ENCODE results near the gene ACTR1A.
A peak's percentile ranks its signal among the peaks of the same experiment; 100 is the strongest.
"Not testable (repeated sequence)": the region's sequence is repeated elsewhere in the genome, so short reads cannot be mapped to it uniquely, and the experiment has no call there.

The ACTR1A gene

DNA sequence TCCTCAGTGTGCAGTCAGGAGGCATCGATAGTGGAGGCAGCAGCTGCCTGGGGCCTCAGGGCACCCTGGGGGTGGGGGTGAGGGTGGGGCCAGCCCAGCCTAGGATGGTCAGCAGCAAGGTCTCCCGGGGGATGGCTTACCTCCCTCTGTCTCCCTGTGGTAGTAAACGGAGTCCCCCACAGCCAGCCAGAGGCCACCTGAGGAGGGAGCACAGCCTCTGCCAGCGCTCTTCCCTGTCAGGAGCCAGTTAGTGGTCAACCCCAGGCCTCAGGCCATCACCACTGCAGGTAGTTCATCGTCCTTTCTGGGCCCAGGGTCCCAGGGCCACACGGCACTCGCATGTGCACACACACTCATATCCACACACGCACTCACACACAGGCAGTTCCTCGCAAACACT, 22.1 kb downstream of the ACTR1A start:
- no peak for DNase-seq

DNA sequence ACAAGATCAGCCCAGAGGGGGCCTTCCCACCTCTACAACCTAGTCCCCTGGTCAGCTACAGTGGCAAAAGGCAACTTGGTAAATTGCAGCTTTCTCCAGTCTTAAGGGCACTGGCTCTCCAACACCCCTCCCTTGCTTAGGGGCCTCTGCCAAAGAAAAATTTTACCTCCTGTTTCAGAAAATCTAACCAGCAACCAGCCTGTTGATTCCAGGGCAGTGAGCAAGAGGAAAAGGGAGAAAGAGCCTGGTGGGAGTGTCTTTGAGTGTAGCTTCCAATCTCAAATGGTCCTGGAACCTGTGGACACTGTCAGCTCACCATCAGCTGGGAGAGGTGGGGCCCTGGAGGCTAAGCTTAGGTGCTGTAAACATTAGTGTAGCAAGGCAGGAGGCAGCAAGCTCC, 22.9 kb downstream of the ACTR1A start:
- no peak for DNase-seq

DNA sequence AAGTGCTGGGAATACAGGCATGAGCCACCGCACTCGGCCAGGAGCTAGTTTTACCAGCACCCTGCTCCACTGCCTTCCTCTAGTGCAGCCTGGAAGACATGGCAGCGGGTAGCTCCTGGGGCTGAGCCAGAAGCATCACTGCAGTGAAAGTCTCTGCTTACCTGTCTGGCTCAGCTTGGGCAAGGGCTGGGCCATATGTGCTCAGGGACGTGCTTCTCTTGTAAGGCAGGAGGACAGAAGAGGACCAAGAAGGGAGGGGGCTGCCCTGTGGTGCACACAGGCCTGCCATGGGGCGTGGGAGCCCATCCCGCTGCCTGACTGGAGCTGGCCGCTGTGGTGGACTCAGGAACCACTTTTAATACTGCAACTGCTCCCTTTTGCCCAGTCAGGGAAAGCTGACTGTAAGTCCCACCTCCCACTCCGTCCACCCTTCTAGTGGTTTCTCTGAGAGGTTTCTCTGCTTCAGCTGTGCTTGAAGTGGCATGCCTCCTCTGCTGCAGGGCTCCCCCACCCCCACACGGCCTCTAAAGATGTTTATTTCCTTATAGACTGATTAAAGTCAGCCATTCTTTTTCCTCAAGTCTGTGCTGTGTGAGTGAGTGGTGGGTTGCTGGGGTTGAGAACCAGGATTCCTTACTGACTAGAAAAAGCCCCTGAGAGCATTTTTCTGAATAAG, 25.9 kb downstream of the ACTR1A start:
- no peak for DNase-seq

DNA sequence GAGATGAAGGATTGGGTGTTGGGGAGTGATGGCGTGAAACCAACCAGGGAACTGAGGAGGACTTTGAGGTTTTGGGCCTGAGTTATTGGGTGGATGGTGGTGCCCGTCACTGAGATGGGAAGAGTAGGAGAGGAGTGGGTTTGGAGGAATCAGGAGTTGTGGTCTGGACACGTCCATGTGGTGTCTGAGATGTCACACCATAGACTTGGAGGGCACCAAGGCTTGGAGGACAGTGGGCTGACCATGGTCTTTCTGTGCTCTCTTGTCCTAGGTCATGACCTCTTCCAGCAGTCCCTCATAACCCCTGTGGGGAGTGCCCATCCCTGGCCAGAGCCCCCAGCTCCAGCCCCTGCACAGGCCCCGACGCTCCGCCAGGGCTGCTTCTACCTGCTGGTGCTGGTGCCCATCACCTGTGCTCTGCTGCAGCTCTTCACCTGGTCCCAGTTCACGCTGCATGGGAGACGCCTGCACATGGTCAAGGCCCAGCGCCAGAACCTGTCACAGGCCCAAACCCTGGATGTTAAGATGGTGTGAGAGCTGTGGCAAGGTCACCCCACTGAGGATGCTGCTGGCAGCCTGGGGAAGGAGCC, 27.0 kb downstream of the ACTR1A start:
- no peak for DNase-seq

DNA sequence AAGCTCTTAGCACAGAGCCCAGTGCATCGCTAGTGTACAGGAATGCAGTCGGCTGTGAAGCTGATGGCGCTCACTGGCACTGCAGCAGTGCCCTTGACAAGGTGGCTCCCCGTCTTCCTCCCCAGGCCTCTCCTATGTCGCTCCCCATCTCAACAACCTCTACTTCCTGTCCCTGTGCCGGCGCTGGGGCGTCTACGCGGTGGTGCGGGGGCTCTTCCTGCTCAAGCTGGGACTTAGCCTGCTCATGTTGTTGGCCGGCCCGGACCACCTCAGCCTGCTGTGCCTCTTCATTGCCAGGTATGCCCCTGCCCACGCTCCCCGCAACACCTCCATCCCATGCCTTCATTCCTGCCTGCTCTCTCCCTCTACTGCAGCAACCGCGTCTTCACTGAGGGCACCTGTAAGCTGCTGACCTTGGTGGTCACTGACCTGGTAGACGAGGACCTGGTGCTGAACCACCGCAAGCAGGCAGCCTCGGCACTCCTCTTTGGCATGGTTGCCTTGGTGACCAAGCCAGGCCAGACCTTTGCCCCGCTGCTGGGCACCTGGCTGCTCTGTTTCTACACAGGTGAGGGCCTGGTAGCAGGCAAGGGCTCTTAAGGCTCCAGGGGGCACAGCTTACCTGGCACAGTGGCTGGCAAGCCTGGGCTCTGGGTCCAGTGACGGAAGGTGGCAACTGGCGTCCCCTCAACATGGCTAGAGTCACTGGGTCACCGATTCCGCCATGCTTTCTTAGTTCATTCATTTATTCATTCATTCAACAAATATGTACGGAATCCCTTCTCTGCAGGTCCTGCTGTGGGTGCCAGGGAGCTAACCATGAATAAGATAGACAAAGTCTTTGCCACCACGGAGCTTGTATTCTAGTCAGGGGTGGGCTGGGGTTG, 28.8 kb downstream of the ACTR1A start:
- no peak for DNase-seq

DNA sequence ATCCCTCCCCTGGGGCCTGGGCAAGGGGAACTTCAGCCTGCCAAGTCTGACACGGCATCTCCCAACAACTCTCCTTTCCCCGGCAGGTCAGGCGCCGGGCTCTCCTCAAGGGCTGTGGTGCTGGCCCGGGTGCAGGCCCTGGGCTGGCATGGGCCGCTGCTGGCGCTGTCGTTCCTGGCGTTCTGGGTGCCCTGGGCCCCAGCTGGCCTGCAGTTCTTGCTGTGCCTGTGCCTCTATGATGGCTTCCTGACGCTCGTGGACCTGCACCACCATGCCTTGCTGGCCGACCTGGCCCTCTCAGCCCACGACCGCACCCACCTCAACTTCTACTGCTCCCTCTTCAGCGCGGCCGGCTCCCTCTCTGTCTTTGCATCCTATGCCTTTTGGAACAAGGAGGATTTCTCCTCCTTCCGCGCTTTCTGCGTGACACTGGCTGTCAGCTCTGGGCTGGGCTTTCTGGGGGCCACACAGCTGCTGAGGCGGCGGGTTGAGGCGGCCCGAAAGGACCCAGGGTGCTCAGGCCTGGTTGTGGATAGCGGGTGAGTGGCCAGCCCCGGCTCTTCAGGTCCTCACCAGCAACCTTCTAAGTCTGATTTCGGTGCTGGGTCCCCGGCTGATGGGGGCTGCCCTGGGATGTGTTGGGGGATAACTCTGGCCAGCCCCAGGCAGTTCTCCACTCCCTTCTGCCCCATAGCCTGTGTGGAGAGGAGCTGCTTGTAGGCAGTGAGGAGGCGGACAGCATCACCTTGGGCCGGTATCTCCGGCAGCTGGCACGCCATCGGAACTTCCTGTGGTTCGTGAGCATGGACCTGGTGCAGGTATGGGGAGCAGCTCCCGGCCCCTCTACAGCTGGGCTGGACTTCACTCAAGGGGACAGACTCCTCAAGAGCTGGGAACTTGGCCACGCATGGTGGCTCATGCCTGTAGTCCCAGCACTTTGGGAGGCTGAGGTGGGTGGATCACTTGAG, 31.6 kb downstream of the ACTR1A start:
- no peak for DNase-seq

DNA sequence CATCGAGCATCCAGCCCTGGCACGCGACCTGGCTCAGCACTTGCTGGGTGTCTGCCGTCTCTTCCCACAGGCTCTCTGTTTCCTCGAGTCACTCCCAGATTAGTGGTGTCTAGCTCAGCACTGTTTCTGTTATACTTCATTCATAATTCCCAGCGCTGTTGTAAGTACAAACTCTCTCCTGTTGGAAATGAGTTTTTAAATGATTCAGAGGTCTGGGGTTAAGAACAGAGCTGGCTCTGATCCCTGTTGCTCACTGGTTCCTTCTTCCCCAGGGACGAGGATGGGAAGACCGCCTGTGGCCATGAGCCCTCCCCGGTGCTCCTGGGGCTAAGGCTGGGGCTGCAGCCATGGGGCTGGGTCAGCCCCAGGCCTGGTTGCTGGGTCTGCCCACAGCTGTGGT, 33.8 kb downstream of the ACTR1A start:
- no peak for DNase-seq

DNA sequence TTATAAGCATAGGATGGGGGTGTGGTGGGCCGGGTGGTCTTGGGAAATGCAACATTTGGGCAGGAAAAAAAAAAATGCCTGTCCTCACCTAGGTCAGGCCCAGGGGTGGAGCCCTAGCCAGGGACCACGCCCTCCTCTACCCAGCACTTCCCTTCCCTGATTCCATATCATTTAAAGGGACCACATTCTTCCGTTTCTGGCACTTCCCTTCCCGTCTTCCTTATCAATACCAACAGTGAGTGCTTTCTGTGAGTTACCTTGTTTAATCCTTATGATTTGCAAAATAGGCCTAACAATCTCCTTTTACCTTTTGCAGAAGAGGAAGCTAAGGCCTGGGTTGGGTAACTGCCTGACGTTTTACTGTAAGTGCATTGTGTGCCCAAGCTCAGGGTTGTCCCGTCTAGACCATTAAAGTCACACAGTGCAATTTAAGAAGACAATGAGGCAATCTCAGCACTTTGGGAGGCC, 34.5 kb downstream of the ACTR1A start:
- DNase-seq, result no peak

DNA sequence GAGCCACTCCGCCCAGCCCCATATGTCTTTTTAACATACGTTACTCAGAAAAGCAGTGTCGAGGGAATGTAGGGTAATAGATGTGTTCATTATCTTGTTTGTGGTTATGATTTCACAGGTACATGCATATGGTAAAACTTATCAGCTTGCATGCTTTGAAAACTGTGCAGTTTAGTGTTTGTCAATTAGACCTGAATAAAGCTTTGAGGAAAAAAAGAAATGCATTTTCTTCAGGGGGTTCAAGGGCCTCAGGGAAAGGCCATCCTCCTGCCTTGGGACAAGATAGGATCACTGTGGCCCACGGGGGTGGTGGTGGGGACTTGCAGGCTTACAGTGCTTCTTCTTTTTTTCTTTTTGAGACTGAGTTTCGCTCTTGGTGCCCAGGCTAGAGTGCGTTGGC, 35.2 kb downstream of the ACTR1A start:
- DNase-seq, result no peak

DNA sequence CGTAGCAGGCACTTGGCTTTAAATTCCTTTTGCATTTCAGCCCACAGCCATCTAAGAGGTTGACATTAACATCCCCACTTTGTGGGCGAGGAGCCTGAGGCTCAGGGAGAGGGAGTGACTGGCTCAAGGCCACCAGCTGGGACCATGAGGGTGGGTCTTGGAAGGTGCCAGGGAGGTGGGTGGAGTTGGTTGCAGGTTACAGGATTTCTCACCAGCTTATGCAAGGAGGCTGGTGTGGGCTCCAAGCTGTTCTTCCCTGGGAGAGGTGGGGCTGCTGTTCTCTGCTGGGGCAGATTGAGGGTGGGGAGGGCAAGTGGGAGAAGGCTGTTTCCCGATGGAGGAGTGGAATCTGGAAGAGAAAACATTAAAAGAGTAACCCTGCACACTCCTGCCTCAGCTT, 37.0 kb downstream of the ACTR1A start:
- no peak for DNase-seq

DNA sequence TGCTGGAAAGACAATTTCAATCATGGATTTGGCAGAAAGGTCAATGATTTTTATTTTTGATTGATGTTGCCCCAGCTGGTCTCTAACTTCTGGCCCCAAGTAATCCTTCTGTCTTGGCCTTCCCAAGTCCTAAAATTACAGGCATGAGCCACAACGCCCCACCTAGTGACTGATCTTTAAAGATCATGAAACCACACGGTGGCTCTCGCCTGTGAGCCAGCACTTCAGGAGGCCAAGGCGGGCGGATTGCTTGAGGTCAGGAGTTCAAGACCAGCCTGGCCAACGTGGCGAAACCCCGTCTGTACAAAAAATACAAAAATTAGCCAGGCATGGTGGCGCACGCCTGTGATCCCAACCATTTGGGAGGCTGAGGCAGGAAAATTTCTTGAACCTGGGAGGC, 38.5 kb downstream of the ACTR1A start:
- no peak for DNase-seq

DNA sequence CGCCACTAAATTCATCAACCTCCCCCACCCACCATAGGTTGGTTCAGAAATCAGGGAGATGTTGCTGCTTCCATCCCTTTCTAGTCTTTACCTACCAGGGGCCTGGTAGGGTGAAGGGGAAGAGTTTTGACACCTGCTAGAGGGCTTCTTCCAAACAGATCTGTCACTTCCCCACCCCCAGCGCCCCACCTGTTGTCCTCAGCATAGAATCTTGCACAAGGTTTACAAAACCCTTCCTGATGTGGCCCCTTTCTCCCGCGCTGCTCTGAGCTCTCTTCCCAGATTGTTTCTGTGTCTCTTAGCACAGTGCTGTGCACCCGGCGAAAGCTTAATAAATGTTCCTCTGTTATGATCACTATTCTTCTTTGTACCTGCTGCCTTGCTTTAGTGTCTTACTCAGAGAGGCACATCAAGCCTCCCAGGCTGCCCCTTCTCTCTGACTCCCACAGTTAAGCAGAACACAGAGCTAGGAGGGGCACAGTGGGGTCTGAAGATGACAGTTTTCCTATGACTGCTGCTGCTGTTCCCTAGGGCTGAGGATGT, 39.9 kb downstream of the ACTR1A start:
- no peak for DNase-seq

DNA sequence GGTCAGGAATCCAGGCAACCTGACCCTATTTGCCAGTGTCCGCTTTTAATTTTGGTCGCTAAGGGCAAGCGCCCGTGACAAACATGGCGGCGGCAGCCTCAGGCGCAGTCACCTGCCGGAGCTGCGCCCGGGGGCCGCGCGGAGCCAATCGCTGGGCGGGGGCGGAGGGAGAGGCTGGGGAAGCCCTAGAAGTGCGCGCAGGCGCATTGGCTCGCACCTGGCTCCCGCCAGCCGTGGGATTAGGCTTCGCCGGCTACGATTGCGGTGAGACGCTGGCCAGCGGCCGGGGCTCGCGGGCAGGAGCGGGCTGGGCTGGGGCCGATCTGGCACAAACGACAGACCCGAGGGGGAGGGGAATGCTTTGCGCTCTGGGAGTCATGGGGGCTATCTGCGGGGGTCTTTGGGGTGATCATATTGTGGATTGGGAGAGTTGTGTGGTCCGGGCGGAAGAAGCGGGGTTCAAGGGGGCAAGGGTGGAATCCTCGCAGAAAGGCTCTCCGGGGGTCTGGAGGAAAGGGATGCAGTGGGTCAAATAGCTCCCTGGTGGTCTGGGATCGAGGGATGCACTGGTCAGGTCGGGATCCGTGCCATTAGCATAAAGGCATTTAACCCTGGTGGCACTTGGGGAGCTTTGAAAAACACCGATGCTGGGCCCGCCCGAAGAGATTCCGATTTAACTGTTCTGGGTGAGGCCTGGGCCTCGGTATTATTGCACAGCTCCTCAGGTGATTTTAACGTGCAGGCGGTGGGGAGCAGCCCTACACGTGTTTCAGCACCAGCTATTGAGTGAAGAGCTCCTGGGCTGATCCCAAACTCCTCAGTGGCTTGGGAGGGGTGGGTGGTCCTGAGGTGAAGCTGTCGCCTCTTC, 41.1 kb downstream of the ACTR1A start:
- DNase-seq, result peak; percentile 68

DNA sequence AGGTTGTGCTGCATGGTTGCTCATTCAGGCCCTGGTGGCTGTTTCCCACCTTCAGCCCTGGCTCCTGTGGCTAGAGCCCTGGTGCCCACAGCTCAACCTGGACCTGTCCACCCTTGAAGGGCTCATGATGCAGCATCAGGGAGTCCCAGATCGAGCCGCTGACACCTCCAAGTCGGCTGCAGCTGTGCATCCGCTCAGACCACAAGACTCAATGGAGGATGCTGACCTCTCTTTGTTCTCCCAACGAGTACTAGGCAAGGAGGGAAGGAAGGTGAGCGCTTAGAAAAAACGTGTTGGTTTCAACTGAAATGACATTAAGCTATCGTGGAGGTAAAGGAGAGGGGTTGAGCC, 41.7 kb downstream of the ACTR1A start:
- peak; percentile 68 for DNase-seq

DNA sequence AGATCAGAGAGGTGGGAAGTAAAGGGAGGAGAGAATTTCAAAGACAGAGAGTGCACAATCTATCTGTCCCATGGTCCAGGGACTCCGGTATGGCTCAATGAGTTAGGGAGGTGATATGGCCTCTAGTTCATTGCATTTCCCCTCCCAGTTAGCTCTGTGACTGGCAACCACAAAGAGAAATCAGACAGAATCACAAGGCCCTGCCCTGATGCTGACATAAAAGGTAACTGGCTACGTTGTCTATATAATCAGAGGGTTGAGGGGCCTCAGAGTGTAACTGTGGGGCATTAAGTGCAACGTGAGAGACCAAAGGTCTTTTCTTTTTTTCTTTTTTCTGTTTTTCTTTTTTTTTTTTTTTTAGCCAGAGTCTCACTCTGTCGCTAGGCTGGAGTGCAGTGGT, 43.9 kb downstream of the ACTR1A start:
- no peak for DNase-seq

DNA sequence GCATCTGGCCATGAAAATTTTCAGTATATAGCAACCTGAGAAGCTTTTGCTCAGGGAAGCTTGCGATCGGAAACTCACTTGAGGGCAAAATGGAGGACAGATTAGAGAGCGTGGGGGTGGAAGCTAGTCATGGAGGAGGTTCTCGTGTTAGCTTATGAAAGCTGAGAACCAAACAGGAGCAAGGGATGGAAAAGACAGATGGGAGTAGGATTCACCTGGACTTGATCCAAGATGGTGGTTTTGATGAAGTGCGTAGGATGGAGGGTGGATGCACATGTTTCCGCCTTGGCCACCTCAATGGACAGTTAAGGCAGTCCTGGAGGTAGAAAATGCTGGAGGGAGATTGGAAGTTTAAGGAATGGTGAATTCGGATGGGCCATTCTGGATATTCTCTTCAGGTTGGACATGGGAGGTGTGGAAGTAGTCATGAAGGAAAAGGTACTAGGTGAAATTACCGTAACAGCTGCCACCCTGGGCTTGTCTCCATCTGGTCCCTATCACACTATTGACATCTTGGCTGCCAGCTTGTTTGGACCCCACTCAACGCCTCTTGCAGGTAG, 44.8 kb downstream of the ACTR1A start:
- peak; percentile 82 for DNase-seq

DNA sequence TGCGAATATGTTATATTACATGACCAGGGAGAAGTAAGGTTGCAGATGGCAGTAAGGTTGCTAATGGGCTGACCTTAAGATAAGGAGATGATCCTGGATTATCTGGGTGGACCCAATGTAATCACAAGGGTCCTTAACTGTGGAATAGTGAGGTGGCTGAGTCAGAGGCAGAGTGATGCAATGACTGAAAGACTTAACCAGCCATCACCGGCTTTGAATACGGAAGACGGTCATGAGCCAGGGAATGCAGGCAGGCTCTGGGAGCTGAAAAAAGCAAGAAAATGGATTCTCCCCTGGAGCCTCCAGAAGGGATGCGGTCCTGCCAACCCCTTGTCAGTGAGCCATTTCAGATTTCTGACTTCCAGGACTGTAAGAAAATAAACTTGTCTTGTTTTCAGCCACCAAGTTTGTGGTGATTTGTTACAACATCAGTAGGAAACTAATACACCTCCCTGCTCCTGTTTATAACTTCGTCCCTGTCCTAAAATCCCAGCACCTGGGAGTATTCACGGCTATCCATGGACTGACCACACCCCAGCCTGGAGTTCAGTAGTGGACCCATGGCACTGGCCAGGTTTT, 46.5 kb downstream of the ACTR1A start:
- DNase-seq, result no peak

DNA sequence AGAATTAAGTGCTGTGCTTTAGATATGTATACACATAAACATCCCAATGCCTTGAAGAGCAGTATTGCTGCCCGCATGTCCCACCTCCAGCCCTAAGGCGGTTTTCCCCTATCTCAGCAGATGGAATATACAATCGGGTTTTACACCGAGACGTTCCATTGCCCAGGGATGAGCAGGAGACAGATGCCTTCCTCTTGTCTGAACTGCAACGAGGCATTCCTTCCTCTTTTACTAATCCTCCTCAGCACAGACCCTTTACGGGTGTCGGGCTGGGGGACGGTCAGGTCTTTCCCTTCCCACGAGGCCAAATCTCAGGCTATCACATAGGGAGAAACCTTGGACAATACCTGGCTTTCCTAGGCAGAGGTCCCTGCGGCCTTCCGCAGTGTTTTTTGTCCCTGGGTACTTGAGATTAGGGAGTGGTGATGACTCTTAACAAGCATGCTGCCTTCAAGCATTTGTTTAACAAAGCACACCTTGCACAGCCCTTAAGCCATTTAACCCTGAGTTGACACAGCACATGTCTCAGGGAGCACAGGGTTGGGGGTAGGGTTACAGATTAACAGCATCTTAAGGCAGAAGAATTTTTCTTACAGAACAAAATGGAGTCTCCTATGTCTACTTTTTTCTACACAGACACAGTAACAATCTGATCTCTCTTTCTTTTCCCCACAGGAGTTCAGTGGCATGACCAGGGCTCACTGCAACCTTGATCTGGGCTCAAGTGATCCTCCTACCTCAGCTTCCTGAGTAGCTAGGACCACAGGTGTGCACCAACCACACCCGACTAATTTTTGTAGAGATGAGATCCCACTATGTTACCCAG, 47.6 kb downstream of the ACTR1A start:
- DNase-seq, result not testable (repeated sequence)

DNA sequence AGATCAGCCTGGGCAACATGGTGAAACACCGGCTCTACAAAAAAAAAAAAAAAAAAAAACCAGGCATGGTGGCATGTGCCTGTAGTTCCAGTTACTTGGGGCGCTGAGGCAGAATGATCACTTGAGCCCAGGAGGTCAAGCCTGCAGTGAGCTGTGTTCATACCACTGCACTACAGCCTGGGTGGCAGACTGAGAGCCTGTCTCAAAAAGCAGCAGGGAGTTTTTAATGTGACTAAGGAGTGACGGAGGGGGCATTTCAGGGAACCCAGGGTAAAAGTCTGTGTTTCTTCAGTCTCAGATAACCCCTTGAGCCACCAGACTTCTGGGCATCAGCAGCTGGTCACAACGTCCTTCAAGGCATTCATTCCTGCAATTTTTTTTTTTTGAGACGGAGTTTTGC, 49.0 kb downstream of the ACTR1A start:
- DNase-seq, result no peak
